Spleen (tissue), 11 donors: Measurements from ENCODE around the gene RHEB. TPM values are rescaled to one million over a fixed set of nuclear protein-coding genes. Genes with fewer than 3 reads are reported as not detected.

Experiments
- DNase-seq: peaks from one replicate; pipeline ENCODE4 v3.0.0-alpha.2; 2020
- H3K27ac ChIP-seq, 8 donors: fragments of 200-600 bp; sonication (generic) in 7 of 8; 1 replicate in 4 of 8; 2 replicates in 4 of 8; pipeline versions ENCODE4 v1.5.0 to v1.8.0; 2016 to 2021; ENCODE audit warnings: inconsistent platforms in 4 of 8, mild to moderate bottlenecking in 4 of 8, moderate library complexity in 1 of 8
- H3K27me3 ChIP-seq, 7 donors: fragments of 200-600 bp; sonication (generic) in 6 of 7; replicated peaks in 1 of 7; 1 replicate in 4 of 7; 2 replicates in 3 of 7; pipeline versions ENCODE4 v1.5.0 to v1.8.0; 2016 to 2021; ENCODE audit warnings: inconsistent platforms in 3 of 7, mild to moderate bottlenecking in 1 of 7
- H3K36me3 ChIP-seq, 6 donors: fragments of 200-600 bp; sonication (generic) in 5 of 6; 1 replicate in 4 of 6; 2 replicates in 2 of 6; pipeline versions ENCODE4 v1.5.0 to v1.8.0; 2016 to 2021; ENCODE audit warnings: inconsistent platforms in 2 of 6
- H3K4me1 ChIP-seq, 6 donors: fragments of 200-600 bp; sonication (generic) in 5 of 6; 1 replicate in 3 of 6; 2 replicates in 3 of 6; pipeline versions ENCODE4 v1.5.0 to v1.8.0; 2016 to 2021; ENCODE audit warnings: inconsistent platforms in 3 of 6
- H3K4me3 ChIP-seq, 8 donors: fragments of 200-600 bp; sonication (generic) in 7 of 8; 1 replicate in 4 of 8; 2 replicates in 4 of 8; pipeline versions ENCODE4 v1.5.0 to v1.8.0; 2016 to 2021; ENCODE audit warnings: inconsistent platforms in 4 of 8, mild to moderate bottlenecking in 4 of 8, moderate library complexity in 2 of 8
- H3K9me3 ChIP-seq, 8 donors: fragments of 200-600 bp; sonication (generic) in 7 of 8; 1 replicate in 4 of 8; 2 replicates in 4 of 8; pipeline versions ENCODE4 v1.5.0 to v1.8.0; 2016 to 2021; ENCODE audit warnings: inconsistent platforms in 4 of 8
- CTCF ChIP-seq, 11 experiments: fragments of 200-600 bp in 7 of 11; fragments of 450-650 bp in 4 of 11; sonication (generic) in 4 of 11; IDR thresholded peaks in 8 of 11; conservative IDR thresholded peaks in 3 of 11; 1 replicate in 7 of 11; 2 replicates in 4 of 11; pipeline versions ENCODE4 v1.4.0 to v1.8.0; 2016 to 2021; ENCODE audit warnings: antibody characterized with exemption in 11 of 11, inconsistent platforms in 4 of 11, mild to moderate bottlenecking in 1 of 11
- POLR2A ChIP-seq, 3 donors: fragments of 450-650 bp; IDR thresholded peaks; one replicate each; pipeline ENCODE4 v1.5.1; 2017; ENCODE audit warnings: antibody characterized with exemption in 3 of 3, mild to moderate bottlenecking in 1 of 3
- POLR2AphosphoS5 ChIP-seq, 3 donors: sonication (generic); formaldehyde crosslinking; IDR thresholded peaks; one replicate each; pipeline ENCODE4 v1.5.1; 2017; ENCODE audit warnings: antibody characterized with exemption in 3 of 3
- WGBS, 5 donors: extraction: QIAGEN DNeasy Blood & Tissue Kit in 3 of 5; methylation state at CpG; one replicate each; pipeline versions ENCODE4 v1.1.5 to v1.1.7; 2013 to 2018; 5-methylcytosine and 5-hydroxymethylcytosine counted together
- intact Hi-C: fragments of 100-400 bp; cut with DNase I; formaldehyde crosslinking; loops from one replicate; pipeline ENCODE4 v1.15.0; 2023; ENCODE audit warnings: low total_unique reads
- polyA plus RNA-seq, 3 donors: library from polyadenylated mRNA; stranded (reverse); fragments of 200-250 nt; gene quantifications; one replicate each; pipeline ENCODE4 v1.2.1, GENCODE V29; 2013
- total RNA-seq, 7 donors: library from RNA; depleted of rRNA in 3 of 7; stranded (reverse); fragments of >200 nt in 3 of 7; fragmentation: NEBNext Ultra II Directional in 4 of 7; extraction: Animal tissue kit (Norgen Biotek cat#: 25700) in 4 of 7; gene quantifications; one replicate each; pipeline versions ENCODE4 v1.1.0 to v1.2.1, GENCODE V29; 2016 to 2021
- donor health status: healthy with polysubstance abuse.
- donor health status: DM: no; HTN: no; CAD: no; lungs with moderate emphysema.
- donor health status: DM: no; HTN: no; CAD: no.
- donor health status: Bipolar disorder and iron deficiency.
- donor health status: healthy.
- donor health status: DM: no; HTN: no; CAD: no.
- donor health status: DM: yes; HTN: yes; CAD: no.

Gene RHEB
- total and polyA plus RNA-seq, 10 donors, result 42.3 to 89.9 (median 72.5) TPM

DNA sequence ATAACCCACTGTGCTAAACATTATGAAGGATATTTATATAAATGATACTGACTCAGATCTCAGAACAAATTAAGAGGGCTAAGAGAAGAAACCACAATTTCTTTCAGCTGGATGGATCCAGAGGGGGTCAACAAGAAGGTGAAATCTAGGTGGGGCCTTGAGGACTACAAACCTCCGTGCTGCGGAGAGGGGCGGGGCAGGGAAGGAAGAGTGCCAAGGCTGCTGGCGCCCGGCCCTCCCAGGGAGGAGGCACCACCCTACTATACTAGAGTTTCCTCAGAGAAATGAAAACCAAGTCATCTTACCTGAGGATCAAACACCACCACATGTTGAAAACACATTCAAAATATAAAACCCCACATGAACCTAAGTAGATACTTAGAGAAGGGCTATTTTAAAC lies 50.4 kb downstream of the RHEB start:
- 55 to 82% (median 79%) methylated on average over 5 of the region's 5 CpGs for WGBS, 5 donors
- H3K36me3 ChIP-seq, result peaks cover 0 to 87% (median 53%) of the 10 kb centered on the region in 6 donors

DNA sequence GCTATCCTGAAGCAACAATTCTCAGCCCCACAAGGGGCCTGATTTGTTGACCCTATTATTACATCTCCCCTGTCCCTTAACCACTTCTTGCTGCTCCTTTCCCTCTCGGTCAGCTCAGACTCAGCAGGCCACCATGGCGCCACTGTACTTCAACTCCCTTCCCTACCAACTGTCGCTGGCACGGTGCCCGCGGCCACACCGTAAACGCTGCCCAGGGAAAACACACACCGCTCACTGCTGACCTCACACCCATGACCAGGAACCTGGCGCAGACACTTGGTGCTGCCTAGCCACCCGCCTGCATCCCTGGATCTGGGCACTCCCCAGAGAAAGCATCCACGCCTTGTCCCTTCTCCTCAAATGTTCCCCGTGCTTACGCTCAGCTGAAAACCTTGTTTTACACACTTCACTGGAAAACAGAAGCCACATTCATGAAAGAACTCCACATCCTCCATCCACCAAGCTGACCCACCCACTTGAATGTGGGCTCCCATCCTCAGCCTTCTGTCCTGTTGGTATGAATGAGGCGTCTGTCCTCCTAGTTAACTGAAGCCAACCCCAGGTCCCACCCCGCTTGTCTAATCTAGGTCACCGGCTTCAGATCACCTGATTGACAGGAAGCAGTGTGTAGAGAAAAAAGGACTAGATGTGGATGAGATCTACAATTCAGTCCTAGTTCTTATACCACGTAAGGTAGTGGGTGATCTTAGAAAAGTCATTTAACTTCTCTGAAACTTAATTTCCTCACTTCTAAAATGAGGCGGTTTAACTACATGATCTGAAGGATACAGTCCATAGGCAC lies 51.3 kb downstream of the RHEB start:
- H3K36me3 ChIP-seq, result peaks cover 0 to 86% (median 53%) of the 10 kb centered on the region in 6 donors
- H3K4me1 ChIP-seq, result peaks cover 0 to 62% (median 36%) of the 10 kb centered on the region in 6 donors
- intact Hi-C loops, result no loop called here
- H3K4me3 ChIP-seq, result no peak overlapping the region
- DNase-seq, result no peak
- 88 to 95% (median 94%) methylated on average over 19 of the region's 19 CpGs for WGBS, 5 donors
- TF ChIP-seq POLR2A (IDR thresholded peaks at IDR 0.05) (no peak), POLR2AphosphoS5 (IDR thresholded peaks at IDR 0.05) (peak in 2 of 3 donors; percentile 20 to 42)
- H3K9me3 ChIP-seq, result peaks cover 0 to 9% (median 5%) of the 10 kb centered on the region in 8 donors
- H3K27ac ChIP-seq, result peak overlapping the region in 4 of 8 donors; percentile 9 to 34 (median 22)
- no peaks in the 10 kb centered on the region for H3K27me3 ChIP-seq

More for the DNA sequence above, 50.4 kb downstream of the RHEB start:
- no peak for DNase-seq
- TF ChIP-seq POLR2A (IDR thresholded peaks at IDR 0.05) (no peak), POLR2AphosphoS5 (IDR thresholded peaks at IDR 0.05) (no peak), CTCF (IDR thresholded peaks at IDR 0.05 in 8 of 11, conservative IDR thresholded peaks at IDR 0.05 in 3 of 11) (no peak)
- Histone ChIP-seq H3K27me3 (no peaks in the 10 kb centered on the region), H3K9me3 (peaks cover 0 to under 1% (median 0%) of the 10 kb centered on the region in 8 donors), H3K4me1 (peaks cover 0 to 67% (median 37%) of the 10 kb centered on the region in 6 donors), H3K27ac (no peak overlapping the region), H3K4me3 (no peak overlapping the region)
- intact Hi-C loops, result no loop called here

DNA sequence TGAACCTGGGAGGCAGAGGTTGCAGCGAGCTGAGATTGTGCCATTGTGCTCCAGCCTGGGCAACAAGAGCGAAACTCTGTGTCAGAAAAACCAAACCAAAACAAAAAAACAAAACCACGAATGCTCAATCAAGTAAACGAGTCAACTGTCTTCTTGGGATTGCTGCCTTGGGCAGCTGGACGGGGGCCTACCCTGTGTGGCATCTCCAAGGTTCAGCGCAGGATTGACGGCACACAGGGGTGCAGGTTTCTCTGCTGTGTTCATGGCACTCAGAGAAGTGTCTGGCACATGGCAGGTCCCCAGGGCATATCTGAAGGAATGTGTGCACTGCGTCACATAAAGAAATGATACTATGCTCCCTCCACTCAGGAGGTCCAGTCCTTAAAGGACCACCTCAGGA lies 54.5 kb downstream of the RHEB start:
- intact Hi-C loops, result no loop called here
- no peak for DNase-seq
- WGBS, 5 donors, result 90 to 98% (median 92%) methylated on average over 8 of the region's 8 CpGs
- Histone ChIP-seq H3K4me3 (no peak overlapping the region), H3K27ac (no peak overlapping the region), H3K27me3 (peaks cover 0 to 3% (median 0%) of the 10 kb centered on the region in 7 donors), H3K4me1 (peaks cover 0 to 38% (median 9%) of the 10 kb centered on the region in 6 donors), H3K9me3 (peaks cover 0 to 27% (median 21%) of the 10 kb centered on the region in 8 donors), H3K36me3 (peaks cover 0 to 69% (median 47%) of the 10 kb centered on the region in 6 donors)
- no peak for TF ChIP-seq POLR2A (IDR thresholded peaks at IDR 0.05)
- no peak for TF ChIP-seq CTCF (IDR thresholded peaks at IDR 0.05 in 8 of 11, conservative IDR thresholded peaks at IDR 0.05 in 3 of 11)
- peak in 1 of 3 donors; percentile 11 for TF ChIP-seq POLR2AphosphoS5 (IDR thresholded peaks at IDR 0.05)

GRCh38 chr7:151462306-151462779 lies 57.4 kb downstream of the RHEB start:
- 70 to 92% (median 79%) methylated on average over 1 of the region's 1 CpG for WGBS, 5 donors
- peaks cover 0 to 41% (median 26%) of the 10 kb centered on the region in 6 donors for H3K36me3 ChIP-seq
- H3K27ac ChIP-seq, result no peak overlapping the region
- peaks cover 3 to 23% (median 11%) of the 10 kb centered on the region in 6 donors for H3K4me1 ChIP-seq
- peaks cover 0 to 27% (median 21%) of the 10 kb centered on the region in 8 donors for H3K9me3 ChIP-seq
- no peak overlapping the region for H3K4me3 ChIP-seq
- DNase-seq, result no peak
- H3K27me3 ChIP-seq, result peaks cover 0 to 9% (median 0%) of the 10 kb centered on the region in 7 donors
- TF ChIP-seq POLR2A (IDR thresholded peaks at IDR 0.05) (no peak), POLR2AphosphoS5 (IDR thresholded peaks at IDR 0.05) (no peak), CTCF (IDR thresholded peaks at IDR 0.05 in 8 of 11, conservative IDR thresholded peaks at IDR 0.05 in 3 of 11) (no peak)
- intact Hi-C loops, result no loop called here
